H1 (cell line): ENCODE results near the gene AMBP. TPM values are rescaled to one million over a fixed set of nuclear protein-coding genes. Genes with fewer than 3 reads are reported as not detected.

ENCODE experiments used
- CTCF ChIA-PET: fragments of 300-600 bp; sonication (Branson Sonifier 250); formaldehyde crosslinking; loops from one replicate; lab custom pipeline; 2021; ENCODE audit not compliant: partially characterized antibody; lab: Charles Lee
- POLR2A ChIA-PET: fragments of 300-600 bp; sonication (Branson Sonifier 250); formaldehyde crosslinking; loops from one replicate; lab custom pipeline; 2021; ENCODE audit warnings: inconsistent platforms; ENCODE audit not compliant: partially characterized antibody; lab: Charles Lee
- DNase-seq, 2 experiments: peaks; one replicate each; pipeline versions ENCODE4 v3.0.0 to v3.0.0-alpha.2; 2010 to 2022; ENCODE audit warnings: low spot score in 2 of 2, low read depth in 1 of 2, mixed read lengths in 1 of 2
- FAIRE-seq: peaks from 2 replicates; lab custom pipeline; 2011; peaks lifted over from hg19 to GRCh38; lab: Jason Lieb, UNC
- H2AFZ ChIP-seq: 2 replicates; pipeline ENCODE4 v1.8.1; 2012; ENCODE audit warnings: low read length, inconsistent platforms
- H2AK5ac ChIP-seq: 2 replicates; pipeline ENCODE4 v1.6.1; 2013; ENCODE audit warnings: low read depth, low read length
- H2BK120ac ChIP-seq: replicated peaks from 2 replicates; pipeline ENCODE3; 2013; ENCODE audit warnings: low read depth, low read length, inconsistent platforms
- H2BK12ac ChIP-seq: 2 replicates; pipeline ENCODE4 v1.6.1; 2013; ENCODE audit warnings: low read depth, low read length
- H2BK15ac ChIP-seq: 2 replicates; pipeline ENCODE4 v1.6.1; 2013; ENCODE audit warnings: low read length
- H2BK20ac ChIP-seq: 2 replicates; pipeline ENCODE4 v1.6.1; 2013; ENCODE audit warnings: low read length
- H2BK5ac ChIP-seq: 2 replicates; pipeline ENCODE4 v1.6.1; 2013; ENCODE audit warnings: low read depth, low read length
- H3K14ac ChIP-seq: 2 replicates; pipeline ENCODE4 v1.6.1; 2013; ENCODE audit warnings: inconsistent platforms; ENCODE audit not compliant: insufficient read length
- H3K18ac ChIP-seq: 2 replicates; pipeline ENCODE4 v1.6.1; 2013; ENCODE audit warnings: low read length; ENCODE audit errors: extremely low read depth
- H3K23ac ChIP-seq: 2 replicates; pipeline ENCODE4 v1.6.1; 2013; ENCODE audit warnings: inconsistent platforms; ENCODE audit not compliant: insufficient read length
- H3K23me2 ChIP-seq: 2 replicates; pipeline ENCODE4 v1.6.1; 2013; ENCODE audit warnings: low read depth, low read length
- H3K27ac ChIP-seq: 2 replicates; pipeline ENCODE4 v1.6.1; 2011; ENCODE audit warnings: low read depth, low read length, inconsistent platforms
- H3K27me3 ChIP-seq, 4 experiments: replicated peaks in 1 of 4; 1 replicate in 1 of 4; 2 replicates in 3 of 4; pipeline versions ENCODE4 v1.6.1 to v1.8.1; 2011 to 2013; ENCODE audit warnings: low read length in 3 of 4, mild to moderate bottlenecking in 3 of 4, inconsistent platforms in 2 of 4, mixed read lengths in 2 of 4, moderate library complexity in 1 of 4; ENCODE audit not compliant: control insufficient read depth in 3 of 4, insufficient read depth in 3 of 4; ENCODE audit errors: extremely low read depth in 1 of 4
- H3K36me3 ChIP-seq, 4 experiments: 2 replicates each; pipeline versions ENCODE4 v1.6.1 to v1.8.1; 2011 to 2013; ENCODE audit warnings: mild to moderate bottlenecking in 4 of 4, low read length in 3 of 4, moderate library complexity in 2 of 4, control low read depth in 1 of 4, inconsistent platforms in 1 of 4; ENCODE audit not compliant: insufficient read depth in 4 of 4, control insufficient read depth in 2 of 4
- H3K4ac ChIP-seq: replicated peaks from 2 replicates; pipeline ENCODE3; 2013; ENCODE audit warnings: low read length, low read depth, mixed read lengths, inconsistent platforms; ENCODE audit not compliant: insufficient read length
- H3K4me1 ChIP-seq, 4 experiments: replicated peaks in 1 of 4; 1 replicate in 1 of 4; 2 replicates in 3 of 4; pipeline versions ENCODE4 v1.6.1 to v1.8.1; 2011 to 2013; ENCODE audit warnings: low read length in 3 of 4, inconsistent platforms in 2 of 4, mixed read lengths in 1 of 4; ENCODE audit not compliant: insufficient read depth in 4 of 4, control insufficient read depth in 3 of 4
- H3K4me2 ChIP-seq, 2 experiments: 2 replicates each; pipeline versions ENCODE4 v1.6.1 to v1.8.1; 2011 to 2013; ENCODE audit warnings: low read depth in 2 of 2, low read length in 2 of 2, control low read depth in 1 of 2, inconsistent platforms in 1 of 2, mild to moderate bottlenecking in 1 of 2; ENCODE audit not compliant: insufficient read depth in 1 of 2
- H3K4me3 ChIP-seq, 4 experiments: fragments of 200-600, 300-600 bp in 1 of 4; sonication (generic), shearing (Covaris generic), sonication (Bioruptor Twin) in 1 of 4; 2 replicates each; pipeline versions ENCODE4 v1.5.1 to v1.8.1; 2011 to 2016; ENCODE audit warnings: low read length in 4 of 4, low read depth in 3 of 4, control low read depth in 2 of 4, inconsistent platforms in 2 of 4, mild to moderate bottlenecking in 2 of 4, mixed read lengths in 1 of 4, moderate library complexity in 1 of 4; ENCODE audit not compliant: insufficient read depth in 2 of 4; ENCODE audit errors: extremely low read depth in 1 of 4
- H3K56ac ChIP-seq: replicated peaks from 2 replicates; pipeline ENCODE3; 2013; ENCODE audit warnings: low read depth, mild to moderate bottlenecking, mixed read lengths, low read length, inconsistent platforms; ENCODE audit not compliant: insufficient read length
- H3K79me1 ChIP-seq: 2 replicates; pipeline ENCODE4 v1.6.1; 2013; ENCODE audit warnings: low read depth, low read length, control low read depth
- H3K79me2 ChIP-seq, 2 experiments: 2 replicates each; pipeline versions ENCODE4 v1.6.1 to v1.8.1; 2012 to 2013; ENCODE audit warnings: low read length in 2 of 2, mild to moderate bottlenecking in 2 of 2, inconsistent platforms in 1 of 2; ENCODE audit not compliant: insufficient read depth in 2 of 2, control insufficient read depth in 1 of 2
- H3K9ac ChIP-seq, 4 experiments: replicated peaks in 1 of 4; 1 replicate in 1 of 4; 2 replicates in 3 of 4; pipeline versions ENCODE4 v1.6.1 to v1.8.1; 2011 to 2013; ENCODE audit warnings: low read depth in 3 of 4, low read length in 3 of 4, control low read depth in 2 of 4, mild to moderate bottlenecking in 2 of 4, moderate library complexity in 2 of 4, inconsistent platforms in 1 of 4; ENCODE audit errors: extremely low read depth in 1 of 4
- H3K9me3 ChIP-seq, 2 experiments: 2 replicates each; pipeline versions ENCODE4 v1.6.1 to v1.8.1; 2012 to 2013; ENCODE audit warnings: mild to moderate bottlenecking in 2 of 2, moderate library complexity in 2 of 2, control low read depth in 1 of 2, inconsistent platforms in 1 of 2, low read depth in 1 of 2, low read length in 1 of 2, mixed read lengths in 1 of 2; ENCODE audit not compliant: insufficient read depth in 2 of 2
- H4K20me1 ChIP-seq, 2 experiments: replicated peaks in 1 of 2; 2 replicates each; pipeline versions ENCODE3 to v1.8.1; 2011 to 2013; ENCODE audit warnings: inconsistent platforms in 2 of 2, low read length in 2 of 2, mild to moderate bottlenecking in 1 of 2; ENCODE audit not compliant: insufficient read depth in 2 of 2, control insufficient read depth in 1 of 2
- H4K5ac ChIP-seq: 2 replicates; pipeline ENCODE4 v1.6.1; 2013; ENCODE audit warnings: low read length, low read depth, mixed read lengths, inconsistent platforms; ENCODE audit not compliant: insufficient read length
- H4K8ac ChIP-seq: 2 replicates; pipeline ENCODE4 v1.8.0; 2013; ENCODE audit warnings: mild to moderate bottlenecking, moderate library complexity, low read length, inconsistent platforms; ENCODE audit not compliant: insufficient read depth; ENCODE audit errors: extremely low read depth
- H4K91ac ChIP-seq: replicated peaks from 2 replicates; pipeline ENCODE3; 2013; ENCODE audit warnings: low read length, mixed read lengths, inconsistent platforms; ENCODE audit not compliant: insufficient read length
- ATF2 ChIP-seq: IDR thresholded peaks from 2 replicates; pipeline ENCODE4 v1.6.1; 2012; ENCODE audit warnings: low read length, inconsistent platforms
- CBX8 ChIP-seq: fragments of 300-800, 300-1000 bp; sonication (generic); IDR thresholded peaks from 2 replicates; pipeline ENCODE4 v1.7.1; 2016; ENCODE audit warnings: low read depth, low read length, borderline replicate concordance
- EZH2 ChIP-seq: fragments of 200-600 bp; sonication (generic); IDR thresholded peaks from 2 replicates; pipeline ENCODE4 v1.7.1; 2012; ENCODE audit warnings: low read depth, mild to moderate bottlenecking, moderate library complexity, low read length, inconsistent platforms; ENCODE audit not compliant: severe bottlenecking
- FOSL1 ChIP-seq: IDR thresholded peaks from 2 replicates; pipeline ENCODE4 v1.6.1; 2011; ENCODE audit warnings: mild to moderate bottlenecking, low read depth, low read length, moderate library complexity; ENCODE audit not compliant: insufficient read depth
- GTF2F1 ChIP-seq: IDR thresholded peaks from 2 replicates; pipeline ENCODE4 v1.6.1; 2012; ENCODE audit warnings: low read depth, low read length, improper control_type of control experiment, borderline replicate concordance
- HDAC6 ChIP-seq: IDR thresholded peaks from one replicate; pipeline ENCODE4 v1.7.1; 2012; ENCODE audit warnings: low read depth, mild to moderate bottlenecking, inconsistent platforms, low read length, moderate library complexity
- MAFK ChIP-seq: IDR thresholded peaks from 2 replicates; pipeline ENCODE4 v1.6.1; 2012; ENCODE audit warnings: low read depth, mild to moderate bottlenecking, improper control_type of control experiment, low read length
- NRF1 ChIP-seq: IDR thresholded peaks from 2 replicates; pipeline ENCODE4 v1.6.1; 2011; ENCODE audit warnings: mild to moderate bottlenecking, low read depth, low read length, improper control_type of control experiment
- RAD21 ChIP-seq, 2 experiments: IDR thresholded peaks in 1 of 2; conservative IDR thresholded peaks in 1 of 2; 2 replicates each; pipeline ENCODE4 v1.6.1; 2011; ENCODE audit warnings: low read depth in 2 of 2, low read length in 2 of 2, improper control_type of control experiment in 1 of 2, inconsistent platforms in 1 of 2, mild to moderate bottlenecking in 1 of 2, moderate library complexity in 1 of 2
- RBBP5 ChIP-seq: IDR thresholded peaks from 2 replicates; pipeline ENCODE4 v1.7.1; 2012; ENCODE audit warnings: low read depth, mild to moderate bottlenecking, inconsistent platforms, low read length, moderate library complexity, borderline replicate concordance
- SP2 ChIP-seq: IDR thresholded peaks from 2 replicates; pipeline ENCODE4 v1.6.1; 2012; ENCODE audit warnings: mild to moderate bottlenecking, low read length, inconsistent platforms
- TCF12 ChIP-seq: IDR thresholded peaks from 2 replicates; pipeline ENCODE4 v1.6.1; 2011; ENCODE audit warnings: low read depth, mild to moderate bottlenecking, low read length
- WGBS, 2 experiments: shearing (Covaris generic) in 1 of 2; methylation state at CpG; one replicate each; pipeline versions ENCODE4 v1.1.6 to v1.1.7; 2013 to 2015; ENCODE audit warnings: low lambda C conversion rate in 2 of 2, mixed read lengths in 2 of 2, inconsistent platforms in 1 of 2, low coverage in 1 of 2, missing lambda C conversion rate in 1 of 2; ENCODE audit not compliant: insufficient replicate concordance in 2 of 2, insufficient coverage in 1 of 2, insufficient read length in 1 of 2; ENCODE audit errors: extremely low coverage in 1 of 2, missing lambda C conversion rate in 1 of 2; 5-methylcytosine and 5-hydroxymethylcytosine counted together
- polyA plus RNA-seq, 7 experiments: library from polyadenylated mRNA; depleted of rRNA in 3 of 7; stranded (reverse) in 5 of 7; unstranded in 2 of 7; fragments of >200 nt in 5 of 7; fragments of 200-250 nt in 2 of 7; gene quantifications; 1 replicate in 5 of 7; 2 replicates in 1 of 7; 4 replicates in 1 of 7; pipeline versions ENCODE4 v1.2.1 to v1.2.3, GENCODE V29; 2011 to 2013; ENCODE audit warnings: missing spikeins in 2 of 7, mixed read lengths in 2 of 7
- total RNA-seq: library from RNA; stranded (reverse); fragmentation: NEBNext Ultra II Directional; extraction: Animal tissue kit (Norgen Biotek cat#: 25700); gene quantifications from 2 replicates; pipeline ENCODE4 v1.2.1, GENCODE V29; 2021

AMBP gene
- total and polyA plus RNA-seq, 2 of the 8 experiments (the other 6 are each of a cell fraction or from before 2014, with no cell fraction given): 3.0 to 4.0 TPM

- Histone ChIP-seq H2BK120ac (no peak overlapping the region), H3K79me1 (no peaks in the 10 kb centered on the region), H3K23me2 (peaks cover 3% of the 10 kb centered on the region; the same call in 1 of the 2 replicates), H3K36me3 (no peaks in the 10 kb centered on the region), H3K23ac (no peak overlapping the region), H2AK5ac (no peak overlapping the region), H4K5ac (no peak overlapping the region), H3K18ac (no peak overlapping the region), H3K4me1 (peaks cover 0 to 7% (median 0%) of the 10 kb centered on the region in 4 experiments; a peak in 2 of 7 replicates), H3K14ac (no peak overlapping the region), H3K9me3 (no peaks in the 10 kb centered on the region), H4K20me1 (peaks cover 0 to 2% of the 10 kb centered on the region in 2 experiments), H3K9ac (no peak overlapping the region), H3K79me2 (no peaks in the 10 kb centered on the region), H3K27me3 (0 out of 7 replicates have a peak, but pooled peaks cover 0 to 3% (median 0%) of the 10 kb centered on the region in 4 experiments), H4K91ac (no peak overlapping the region), H2BK12ac (no peak overlapping the region), H3K4me3 (no peak overlapping the region), H2BK15ac (no peak overlapping the region), H3K27ac (no peak overlapping the region), H3K4ac (no peak overlapping the region), H4K8ac (no peak overlapping the region), H2AFZ (no peak overlapping the region), H2BK20ac (no peak overlapping the region), H2BK5ac (no peak overlapping the region), H3K56ac (no peak overlapping the region), H3K4me2 (no peak overlapping the region)
- WGBS, 2 experiments: 83% methylated on average over 1 of the region's 1 CpG; no CpG with 5 or more reads in 1 of the 2 experiments
- POLR2A ChIA-PET: no interaction called here
- FAIRE-seq (no peak), DNase-seq (no peak)
- CTCF ChIA-PET: interaction anchor here (1.5 to 11.0 kb wide), 4 partner anchors 14 to 167 kb away, joined by 4 to 123 read pairs (median 12); partner anchors contain the start of gene COL27A1
- TF ChIP-seq ATF2: no peak
- TF ChIP-seq CBX8: no peak
- TF ChIP-seq FOSL1: no peak
- no peak for TF ChIP-seq EZH2
- TF ChIP-seq MAFK: no peak
- TF ChIP-seq TCF12: no peak
- no peak for TF ChIP-seq GTF2F1
- no peak for TF ChIP-seq RAD21 (IDR thresholded peaks at IDR 0.05 in 1 of 2, conservative IDR thresholded peaks at IDR 0.05 in 1 of 2; ENCODE audit: low read depth in 2 of 2, low read length in 2 of 2)
- no peak for TF ChIP-seq SP2
- TF ChIP-seq RBBP5: no peak
- TF ChIP-seq HDAC6: no peak
- TF ChIP-seq NRF1: no peak
Measured at GRCh38 chr9:114124138-114124537, 46.0 kb upstream of the AMBP start.
